IPS DF 4.7 (cell line): ENCODE results near the gene FAM53C.
"Not testable (repeated sequence)": the region's sequence is repeated elsewhere in the genome, so short reads cannot be mapped to it uniquely, and the experiment has no call there.

ENCODE experiments used
- DNase-seq: peaks from one replicate; pipeline ENCODE4 v3.0.0-alpha.2; 2013; ENCODE audit warnings: low spot score; ENCODE audit errors: extremely low read depth

Gene FAM53C

GRCh38 chr5:138337685-138338410 lies at the start of gene FAM53C:
Gene FAM53C, plus strand, starts transcription at chr5:138338266. Its CDS starts 3,070 bp downstream, at chr5:138341336.
- no peak for DNase-seq

- no peak for DNase-seq
Measured at GRCh38 chr5:138289296-138289695, 48.8 kb upstream of the FAM53C start.

DNA sequence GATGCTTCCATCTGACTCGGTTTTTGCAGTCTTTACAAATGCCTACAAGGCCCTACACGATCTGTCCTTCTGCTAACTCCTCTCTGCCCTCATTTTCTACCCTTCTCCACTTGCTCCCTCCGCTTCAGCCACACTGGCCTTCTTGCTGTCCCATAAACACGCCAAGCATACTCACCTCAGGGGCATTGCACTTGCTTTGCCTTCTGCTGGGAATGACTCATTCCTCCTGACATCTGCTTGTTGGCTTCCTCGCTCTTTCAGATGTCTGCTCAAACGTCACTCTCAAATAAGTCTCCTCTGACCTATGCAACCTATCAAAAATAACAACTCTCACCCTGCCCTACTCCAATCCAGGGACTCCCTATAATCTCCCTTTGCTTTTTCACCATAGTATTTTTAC lies 34.7 kb upstream of the FAM53C start:
- DNase-seq: no peak

DNA sequence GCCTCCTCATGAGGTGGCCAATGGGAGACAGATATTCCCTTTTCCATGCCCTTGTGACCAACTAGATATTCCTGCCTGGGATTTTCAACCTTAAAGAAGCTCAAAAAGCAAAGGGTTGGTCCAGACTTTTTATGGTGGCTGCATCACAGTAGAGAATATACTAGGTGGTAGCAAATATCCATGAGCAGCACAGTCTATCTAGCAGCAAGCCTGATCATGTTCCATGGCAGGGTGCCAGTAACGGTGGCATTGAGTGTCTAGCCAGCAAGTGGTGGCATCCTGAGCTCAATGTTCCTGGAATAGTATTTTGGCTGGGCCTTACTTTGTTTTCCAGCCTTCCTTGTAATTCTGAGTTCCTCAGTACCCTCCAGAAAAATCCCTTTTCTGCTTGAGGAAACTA lies 32.3 kb upstream of the FAM53C start:
- no peak for DNase-seq

GRCh38 chr5:138315751-138316278 lies 22.3 kb upstream of the FAM53C start:
- no peak for DNase-seq

- DNase-seq: no peak
Measured at GRCh38 chr5:138316355-138316754, 21.7 kb upstream of the FAM53C start.

DNA sequence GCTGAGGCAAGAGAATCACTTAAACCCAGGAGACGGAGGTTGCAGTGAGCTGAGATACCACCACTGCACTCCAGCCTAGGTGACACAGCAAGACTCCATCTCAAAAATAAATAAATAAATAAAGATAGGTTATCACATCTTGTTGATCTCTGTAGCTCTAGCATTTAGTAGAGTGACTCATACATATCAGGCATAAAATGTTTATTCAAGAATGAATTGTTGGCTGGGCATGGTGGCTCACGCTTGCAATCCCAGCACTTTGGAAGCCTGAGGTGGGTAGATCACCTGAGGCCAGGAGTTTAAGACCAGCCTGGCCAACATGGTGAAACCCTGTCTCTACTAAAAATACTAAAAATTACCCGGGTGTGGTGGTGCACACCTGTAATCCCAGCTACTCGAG lies 19.9 kb upstream of the FAM53C start:
- DNase-seq: not testable (repeated sequence)

GRCh38 chr5:138330813-138331448 lies 7.1 kb upstream of the FAM53C start:
- no peak for DNase-seq

DNA sequence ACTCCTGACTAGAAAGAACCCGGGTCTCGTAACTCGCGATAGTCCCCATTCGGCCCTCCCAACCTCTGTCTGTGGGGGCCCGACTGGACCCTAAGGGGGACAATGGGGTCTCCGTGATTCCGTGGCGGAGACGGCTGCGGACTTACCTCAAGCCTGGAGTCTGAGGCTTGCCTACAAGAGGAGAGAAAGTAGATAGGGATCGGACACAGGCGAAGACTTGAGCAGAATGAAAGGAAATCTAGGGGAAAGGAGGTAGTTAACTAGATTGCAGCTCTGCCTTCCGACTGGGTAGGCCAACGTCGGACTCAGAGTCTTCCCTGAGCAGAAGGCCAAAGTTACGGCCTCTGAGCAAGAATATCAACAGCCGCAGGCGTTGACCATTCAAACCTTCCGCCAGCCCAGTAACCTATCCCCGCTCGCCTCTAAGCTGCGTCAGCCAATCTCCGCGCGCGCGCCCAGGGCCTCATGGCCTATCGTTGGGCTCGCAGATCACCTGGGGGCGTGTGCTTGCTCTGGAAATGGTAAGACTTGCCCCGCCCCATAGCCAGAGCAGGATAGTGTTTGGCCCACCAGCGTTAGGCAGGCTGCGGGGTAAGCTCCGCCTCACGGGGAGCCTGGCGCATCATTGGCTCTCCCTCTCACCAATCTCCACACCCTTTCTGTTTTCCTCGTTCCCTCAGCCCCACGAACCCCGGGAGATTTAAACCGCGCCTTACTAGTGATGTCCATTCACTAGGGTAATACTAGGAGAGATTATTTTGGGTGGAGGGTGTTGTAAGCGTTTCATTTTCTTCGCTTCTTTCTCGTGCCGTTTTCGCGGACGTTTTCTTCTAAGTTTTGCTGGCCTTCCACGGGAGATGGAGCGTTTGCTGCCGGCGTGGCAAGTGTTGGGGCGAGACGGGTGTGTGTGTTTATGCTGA lies 6.4 kb upstream of the FAM53C start, which contains the start of gene CDC25C:
Gene CDC25C, minus strand, starts transcription at position 356 of the 920 bp plus-strand sequence. CDS start 624 bp downstream, outside the sequence.
- DNase-seq: peak; percentile 84

- DNase-seq: no peak
Measured at GRCh38 chr5:138334867-138335447, 3.1 kb upstream of the FAM53C start.

DNA sequence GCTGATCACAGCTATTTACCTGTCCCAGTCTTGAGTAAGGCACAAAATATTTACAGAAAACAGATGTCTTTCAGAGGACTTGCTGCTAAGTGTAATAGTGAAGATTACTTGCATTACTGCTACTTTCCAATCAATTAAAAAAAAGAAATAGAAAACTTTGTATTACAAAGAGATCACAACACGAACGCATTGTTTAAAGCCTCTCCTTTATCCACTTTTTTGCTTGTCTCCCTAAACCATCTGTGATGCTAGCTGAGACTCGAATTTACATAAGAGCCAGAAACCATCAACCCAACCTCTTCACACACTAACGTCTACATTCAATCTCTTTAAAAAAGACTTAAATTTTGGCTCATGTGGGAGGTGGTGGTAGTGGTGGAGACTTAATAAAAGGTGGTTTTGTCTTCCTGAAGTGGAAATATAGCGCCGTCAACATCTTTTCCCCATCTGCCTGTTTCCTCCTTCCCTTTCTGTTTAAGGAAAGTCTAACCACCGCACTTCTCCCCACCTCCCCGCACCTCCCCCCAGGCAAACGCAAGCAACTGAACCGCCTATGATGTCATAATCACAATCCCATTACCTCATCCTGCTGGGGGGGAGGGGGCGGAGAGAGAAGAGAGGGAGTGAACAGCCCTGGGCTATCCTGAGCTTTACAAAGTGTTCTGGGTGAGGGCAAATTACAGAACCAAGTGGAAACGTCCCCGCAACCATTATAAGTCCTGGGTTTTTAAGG lies 948 bp upstream of the FAM53C start:
- DNase-seq: no peak

DNA sequence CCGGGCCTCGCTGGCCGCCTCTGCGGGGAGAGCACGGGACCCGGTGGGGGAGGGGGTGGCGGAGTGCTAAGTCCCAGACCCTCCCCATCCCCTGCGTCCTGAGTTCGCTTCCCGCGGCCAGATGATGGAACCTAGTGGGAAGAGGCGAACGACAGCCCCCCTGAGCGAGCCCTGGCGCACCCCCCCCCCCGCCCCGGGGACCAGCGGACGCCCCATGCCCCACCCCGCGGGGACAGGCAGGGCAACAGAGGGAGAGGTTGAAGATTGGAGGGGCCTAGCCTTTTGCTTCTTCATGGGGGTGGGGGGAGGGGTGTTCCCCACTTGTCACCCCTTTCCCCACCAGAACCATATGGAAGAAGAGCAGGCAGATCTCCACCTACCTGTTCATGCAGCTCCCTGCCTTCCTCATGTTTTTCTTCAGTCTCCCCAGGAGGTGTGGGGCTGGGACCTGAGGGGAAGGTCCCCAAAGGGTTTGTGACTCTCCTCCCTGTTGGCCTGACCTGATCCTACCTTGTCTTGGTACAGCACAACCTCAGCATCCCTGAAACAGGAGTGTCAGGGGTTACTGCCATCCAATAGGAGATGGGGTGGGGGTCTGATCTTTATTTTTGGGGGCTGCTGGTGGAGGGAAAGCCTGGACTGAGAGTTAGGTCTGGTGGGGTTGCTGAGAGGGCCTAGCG lies 485 bp downstream of the FAM53C start:
- DNase-seq: no peak

DNA sequence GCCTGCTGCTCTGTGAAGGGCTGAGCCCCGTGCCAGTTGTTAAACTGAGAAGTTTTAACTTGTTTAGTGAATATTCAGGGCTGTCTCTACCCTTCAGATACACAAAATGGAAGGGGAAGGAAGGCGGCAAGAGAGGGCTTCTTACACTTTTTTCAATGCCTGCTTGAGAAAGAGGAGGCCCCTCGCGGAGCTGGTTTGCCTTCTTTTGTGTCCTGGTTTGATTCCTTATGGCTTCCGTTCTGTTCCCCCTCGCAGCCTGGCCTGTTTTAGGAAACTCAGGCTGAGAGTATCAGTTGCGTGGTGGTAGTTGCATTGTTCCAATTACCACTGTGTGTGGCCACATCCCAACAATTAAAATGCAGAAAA lies 1.0 kb downstream of the FAM53C start:
- no peak for DNase-seq

DNA sequence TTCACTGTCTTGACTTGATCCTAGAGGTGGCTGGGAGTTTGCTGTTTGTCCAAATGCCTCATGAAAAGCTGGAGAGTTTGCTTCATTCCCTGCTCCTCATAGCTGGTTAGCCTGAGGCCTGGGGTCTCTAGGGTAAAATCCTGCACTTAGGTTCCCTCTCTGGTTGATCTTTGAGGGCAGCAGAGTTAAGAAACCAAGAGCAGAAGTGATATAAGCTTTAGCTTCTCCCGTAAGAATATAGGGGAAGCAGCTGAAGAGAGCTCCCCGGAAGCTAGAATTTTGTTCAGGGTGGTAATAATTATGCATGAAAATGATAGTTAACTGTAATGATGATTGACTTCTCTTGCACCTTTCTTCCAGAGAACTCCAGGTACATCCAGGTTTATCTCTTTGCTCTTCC lies 1.4 kb downstream of the FAM53C start:
- no peak for DNase-seq

DNA sequence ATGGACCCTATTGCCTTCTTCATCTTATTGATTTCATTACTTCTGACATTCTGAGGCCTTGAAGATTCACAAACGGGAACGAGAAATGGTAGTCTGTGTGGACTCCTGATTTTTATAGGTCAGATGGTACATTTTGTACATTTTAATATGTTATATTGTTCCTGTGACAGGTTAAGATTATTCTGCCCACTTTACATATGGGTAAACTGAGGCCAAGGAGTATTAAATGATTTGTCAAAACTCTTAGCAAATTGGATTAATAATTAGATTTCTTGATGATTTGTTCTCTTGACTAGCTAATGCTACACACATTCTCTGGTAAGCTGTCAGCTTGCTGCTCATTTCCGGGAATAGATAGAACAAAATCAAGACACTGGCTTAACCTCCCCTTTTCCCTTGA lies 1.9 kb downstream of the FAM53C start:
- no peak for DNase-seq

GRCh38 chr5:138344887-138345622 lies 7.0 kb downstream of the FAM53C start:
- DNase-seq: no peak

- DNase-seq: no peak
Measured at GRCh38 chr5:138346889-138347288, 8.8 kb downstream of the FAM53C start.

- DNase-seq: no peak
Measured at GRCh38 chr5:138349852-138350562, 11.9 kb downstream of the FAM53C start.

DNA sequence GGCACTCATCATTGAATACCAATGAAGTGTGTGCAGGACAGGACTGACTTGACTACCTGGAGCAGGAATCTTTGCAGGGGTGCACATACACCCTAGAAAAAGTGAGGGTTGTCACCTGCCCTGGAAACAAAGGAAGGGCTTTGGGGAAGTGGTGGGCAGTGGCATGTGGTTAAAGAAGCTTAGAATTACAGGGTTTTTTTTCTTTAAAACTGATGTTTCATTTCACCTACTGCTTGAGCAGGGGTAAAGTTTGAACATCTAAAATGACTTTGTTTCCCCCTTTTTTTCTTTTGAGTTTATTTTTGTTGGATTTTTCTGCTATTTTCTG lies 12.5 kb downstream of the FAM53C start:
- DNase-seq: no peak
